Ishikawa (cell line): ENCODE data around the gene PLXNB2.

Experiments
- CEBPB ChIP-seq: IDR thresholded peaks from 2 replicates; pipeline ENCODE4 v1.6.1; 2012
- CREB1 ChIP-seq: IDR thresholded peaks from 2 replicates; pipeline ENCODE4 v1.6.1; 2012; ENCODE audit warnings: low read depth
- EGR1 ChIP-seq: IDR thresholded peaks from 2 replicates; pipeline ENCODE4 v1.6.1; 2012
- EP300 ChIP-seq: IDR thresholded peaks from 2 replicates; pipeline ENCODE4 v1.6.1; 2012; ENCODE audit warnings: borderline replicate concordance
- FOXM1 ChIP-seq: IDR thresholded peaks from 2 replicates; pipeline ENCODE4 v1.6.1; 2012; ENCODE audit warnings: low read depth, borderline replicate concordance
- MAX ChIP-seq: IDR thresholded peaks from 2 replicates; pipeline ENCODE4 v1.6.1; 2012
- NFIC ChIP-seq: IDR thresholded peaks from 2 replicates; pipeline ENCODE4 v1.6.1; 2012
- RAD21 ChIP-seq: IDR thresholded peaks from 2 replicates; pipeline ENCODE4 v1.6.1; 2012; ENCODE audit warnings: low read depth
- REST ChIP-seq: IDR thresholded peaks from 2 replicates; pipeline ENCODE4 v1.6.1; 2012; ENCODE audit warnings: low read depth, mild to moderate bottlenecking
- TAF1 ChIP-seq: IDR thresholded peaks from 2 replicates; pipeline ENCODE4 v1.6.1; 2012; ENCODE audit warnings: low read depth, mild to moderate bottlenecking
- TCF12 ChIP-seq: IDR thresholded peaks from 2 replicates; pipeline ENCODE4 v1.6.1; 2012; ENCODE audit warnings: low read depth
- TEAD4 ChIP-seq: IDR thresholded peaks from 2 replicates; pipeline ENCODE4 v1.6.1; 2012
- USF1 ChIP-seq: IDR thresholded peaks from 2 replicates; pipeline ENCODE4 v1.6.1; 2012
- YY1 ChIP-seq: IDR thresholded peaks from 2 replicates; pipeline ENCODE4 v1.6.1; 2012; ENCODE audit warnings: low read depth
- ZBTB7A ChIP-seq: IDR thresholded peaks from 2 replicates; pipeline ENCODE4 v1.6.1; 2012; ENCODE audit warnings: low read depth

The PLXNB2 gene

GRCh38 chr22:50243685-50244419, 63.6 kb downstream of the PLXNB2 start:
- TF ChIP-seq TEAD4, result no peak
- TF ChIP-seq YY1, result no peak
- no peak for TF ChIP-seq MAX
- no peak for TF ChIP-seq TCF12
- no peak for TF ChIP-seq EGR1
- TF ChIP-seq USF1, result no peak
- no peak for TF ChIP-seq EP300
- no peak for TF ChIP-seq ZBTB7A
- TF ChIP-seq CREB1, result no peak
- TF ChIP-seq REST, result no peak
- TF ChIP-seq NFIC, result no peak

- TF ChIP-seq TEAD4 (no peak), FOXM1 (no peak), RAD21 (no peak), MAX (no peak), YY1 (no peak), EGR1 (no peak), NFIC (no peak), USF1 (no peak), ZBTB7A (no peak), CEBPB (no peak)
Observed at GRCh38 chr22:50242406-50242949, 65.0 kb downstream of the PLXNB2 start.

GRCh38 chr22:50238755-50239154, 68.7 kb downstream of the PLXNB2 start:
- TF ChIP-seq ZBTB7A, result no peak
- TF ChIP-seq YY1, result no peak
- TF ChIP-seq REST, result no peak
- TF ChIP-seq MAX, result no peak
- no peak for TF ChIP-seq EP300
- TF ChIP-seq CEBPB, result no peak
- no peak for TF ChIP-seq TAF1
- TF ChIP-seq TEAD4, result no peak
- TF ChIP-seq USF1, result no peak
- TF ChIP-seq RAD21, result no peak
- no peak for TF ChIP-seq TCF12
- TF ChIP-seq EGR1, result no peak
- TF ChIP-seq NFIC, result no peak

GRCh38 chr22:50236731-50237409, 70.6 kb downstream of the PLXNB2 start:
- TF ChIP-seq CREB1, result no peak
- no peak for TF ChIP-seq FOXM1
- no peak for TF ChIP-seq MAX
- no peak for TF ChIP-seq RAD21
- TF ChIP-seq USF1, result no peak
- no peak for TF ChIP-seq REST
- TF ChIP-seq TCF12, result no peak
- no peak for TF ChIP-seq NFIC
- TF ChIP-seq CEBPB, result no peak
